GM12878 (cell line): ENCODE measurements around the gene RPGRIP1. TPM values are rescaled to one million over a fixed set of nuclear protein-coding genes. Genes with fewer than 3 reads are reported as not detected.

Experiments used
- ATAC-seq: fragments of 200-7000 bp; cut with Tn5 transposase; 3 replicates; pipeline ENCODE4 v1.9.1; 2020; ENCODE audit warnings: mild to moderate bottlenecking, moderate library complexity
- BruUV-seq: library from RNA; stranded (reverse); fragments of 400-500 nt; replicated peaks from 2 replicates; lab custom pipeline; 2021; lab: Mats Ljungman, UMichigan
- CTCF ChIA-PET: fragments of 300-600 bp; sonication (Branson Sonifier 250); formaldehyde crosslinking; extraction: SDS; loops from one replicate; lab custom pipeline; 2021; ENCODE audit warnings: inconsistent platforms; lab: Yijun Ruan, JAX
- POLR2A ChIA-PET: fragments of 350-600 bp; formaldehyde crosslinking; extraction: SDS; loops from one replicate; lab custom pipeline; 2021; ENCODE audit warnings: inconsistent platforms; lab: Charles Lee
- RAD21 ChIA-PET: fragments of 300-600 bp; sonication (Branson Sonifier 250); formaldehyde crosslinking; loops from one replicate; lab custom pipeline; 2023; ENCODE audit warnings: antibody characterized with exemption; ENCODE audit not compliant: unreplicated experiment; lab: Charles Lee
- SMC1A ChIA-PET: fragments of 300-600 bp; sonication (Branson Sonifier 250); formaldehyde crosslinking; loops from one replicate; lab custom pipeline; 2023; ENCODE audit not compliant: unreplicated experiment, uncharacterized antibody; lab: Charles Lee
- DNase-seq: peaks from one replicate; pipeline ENCODE4 v3.0.0-alpha.2; 2011; ENCODE audit warnings: low read depth, low spot score
- FAIRE-seq: peaks from 3 replicates; lab custom pipeline; 2011; peaks lifted over from hg19 to GRCh38; lab: Jason Lieb, UNC
- H2AFZ ChIP-seq: 2 replicates; pipeline ENCODE4 v1.6.0; 2011; ENCODE audit warnings: low read depth, low read length, control low read depth; ENCODE audit not compliant: control insufficient read depth
- H3K27ac ChIP-seq: 2 replicates; pipeline ENCODE4 v1.5.1; 2011; ENCODE audit warnings: control low read depth; ENCODE audit not compliant: control insufficient read depth, insufficient read depth
- H3K27me3 ChIP-seq, 2 experiments: replicated peaks in 1 of 2; 2 replicates each; pipeline versions ENCODE4 v1.6.0 to v1.6.1; 2011; ENCODE audit warnings: low read length in 1 of 2; ENCODE audit not compliant: control insufficient read depth in 2 of 2, insufficient read depth in 2 of 2
- H3K36me3 ChIP-seq, 2 experiments: 2 replicates each; pipeline ENCODE4 v1.5.1; 2011; ENCODE audit warnings: low read length in 1 of 2; ENCODE audit not compliant: control insufficient read depth in 2 of 2, insufficient read depth in 2 of 2
- H3K4me1 ChIP-seq: 2 replicates; pipeline ENCODE4 v1.6.1; 2011; ENCODE audit warnings: mild to moderate bottlenecking, low read length, moderate library complexity, mixed read lengths; ENCODE audit not compliant: control insufficient read depth, insufficient read depth
- H3K4me2 ChIP-seq: 2 replicates; pipeline ENCODE4 v1.6.0; 2011; ENCODE audit warnings: control low read depth; ENCODE audit not compliant: control insufficient read depth, insufficient read depth
- H3K4me3 ChIP-seq: fragments of 200-600 bp; sonication (generic); 2 replicates; pipeline ENCODE4 v1.5.1; 2016
- H3K79me2 ChIP-seq: 2 replicates; pipeline ENCODE4 v1.6.0; 2011; ENCODE audit warnings: low read length; ENCODE audit not compliant: control insufficient read depth, insufficient read depth
- H3K9ac ChIP-seq: 2 replicates; pipeline ENCODE4 v1.8.0; 2011; ENCODE audit warnings: low read length, control low read depth, mixed read lengths; ENCODE audit not compliant: control insufficient read depth, insufficient read depth
- H3K9me3 ChIP-seq: replicated peaks from 3 replicates; pipeline ENCODE4 v1.5.1; 2011; ENCODE audit warnings: mild to moderate bottlenecking, low read length; ENCODE audit not compliant: control insufficient read depth, insufficient read depth
- H4K20me1 ChIP-seq: 2 replicates; pipeline ENCODE4 v1.6.0; 2011; ENCODE audit not compliant: control insufficient read depth, insufficient read depth
- CREB1 ChIP-seq: IDR thresholded peaks from 2 replicates; pipeline ENCODE4 v1.6.1; 2012; ENCODE audit warnings: low read depth, mild to moderate bottlenecking, inconsistent platforms
- DPF2 ChIP-seq: fragments of 450-650 bp; IDR thresholded peaks from 2 replicates; pipeline ENCODE4 v1.6.1; 2017; ENCODE audit warnings: mild to moderate bottlenecking
- HDGF ChIP-seq: fragments of 450-650 bp; IDR thresholded peaks from 2 replicates; pipeline ENCODE4 v1.6.1; 2016; ENCODE audit warnings: antibody characterized with exemption
- TAF1 ChIP-seq: IDR thresholded peaks from 2 replicates; pipeline ENCODE4 v1.6.1; 2011; ENCODE audit warnings: mild to moderate bottlenecking, low read depth, low read length, borderline replicate concordance
- TCF12 ChIP-seq: IDR thresholded peaks from 2 replicates; pipeline ENCODE4 v1.6.1; 2011; ENCODE audit warnings: low read depth, mild to moderate bottlenecking, low read length
- YBX1 ChIP-seq: fragments of 450-650 bp; IDR thresholded peaks from 2 replicates; pipeline ENCODE4 v1.6.1; 2016; ENCODE audit warnings: antibody characterized with exemption
- ZBED1 ChIP-seq: IDR thresholded peaks from 2 replicates; pipeline ENCODE4 v1.6.1; 2016; ENCODE audit warnings: borderline replicate concordance
- WGBS: methylation state at CpG from one replicate; pipeline ENCODE4 v1.1.6; 2016; ENCODE audit warnings: low lambda C conversion rate; ENCODE audit not compliant: insufficient replicate concordance, insufficient coverage; ENCODE audit errors: missing lambda C conversion rate; 5-methylcytosine and 5-hydroxymethylcytosine counted together
- in situ Hi-C: fragments of 300-500 bp; cut with MboI; formaldehyde crosslinking; loops from 9 replicates; pipeline ENCODE4 v1.14.3; 2018; ENCODE audit warnings: mixed read lengths
- intact Hi-C: fragments of 100-400 bp; cut with micrococcal nuclease; formaldehyde crosslinking; loops from one replicate; pipeline ENCODE4 v1.14.2; 2022; ENCODE audit not compliant: unreplicated experiment
- polyA plus RNA-seq, 11 experiments: library from polyadenylated mRNA; depleted of rRNA in 4 of 11; unstranded in 6 of 11; stranded (reverse) in 5 of 11; fragments of >200 nt; fragmentation: Nextera tagmentation in 4 of 11; fragmentation: Illumina TruSeq in 1 of 11; extraction: Ambion mirVana in 4 of 11; extraction: Trizol in 1 of 11; gene quantifications; 1 replicate in 1 of 11; 2 replicates in 10 of 11; pipeline versions ENCODE4 v1.2.1 to v1.2.3, GENCODE V29; 2011 to 2016; ENCODE audit warnings: inconsistent platforms in 2 of 11, missing spikeins in 2 of 11, low read depth in 1 of 11
- total RNA-seq, 4 experiments: library from RNA; depleted of rRNA in 3 of 4; stranded (reverse); fragments of >200 nt in 3 of 4; fragmentation: Illumina TruSeq in 1 of 4; extraction: Trizol in 1 of 4; gene quantifications; 2 replicates each; pipeline versions ENCODE4 v1.2.1 to v1.2.3, GENCODE V29; 2013 to 2021
- TF ChIP-seq, protein P1 (sequence below): fragments of 450-650 bp; conservative IDR thresholded peaks from 2 replicates; pipeline ENCODE4 v1.6.1; 2017; ENCODE audit warnings: mild to moderate bottlenecking, moderate library complexity
- TF ChIP-seq, protein P2 (sequence below): IDR thresholded peaks from 2 replicates; pipeline ENCODE4 v1.6.1; 2012; ENCODE audit warnings: low read depth, low read length, improper control_type of control experiment
- TF ChIP-seq, protein P3 (sequence below): IDR thresholded peaks from 2 replicates; pipeline ENCODE4 v1.6.1; 2012; ENCODE audit warnings: low read length, inconsistent platforms

RPGRIP1 gene
- total and polyA plus RNA-seq, 10 of the 15 experiments (the other 5 are each of a cell fraction or from before 2014, with no cell fraction given) = 0.07 to 1.1 (median 0.30) TPM; not detected in 1

DNA sequence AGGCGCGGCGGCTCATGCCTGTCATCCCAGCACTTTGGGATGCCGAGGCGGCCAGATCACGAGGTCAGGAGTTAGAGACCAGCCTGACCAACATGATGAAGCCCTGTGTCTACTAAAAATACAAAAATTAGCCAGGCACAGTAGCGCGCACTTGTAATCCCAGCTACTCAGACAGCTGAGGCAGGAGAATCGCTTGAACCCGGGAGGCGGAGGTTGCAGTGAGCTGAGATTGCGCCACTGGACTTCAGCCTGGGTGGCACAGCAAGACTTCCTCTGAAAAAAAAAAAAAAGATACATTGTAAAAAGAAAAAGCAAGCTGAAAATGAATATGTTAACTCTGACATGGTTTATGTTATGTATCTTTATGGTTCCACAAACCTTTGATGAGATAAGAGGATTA, 33.6 kb downstream of the RPGRIP1 start:
- FAIRE-seq (no peak), ATAC-seq (no peak)
- TF ChIP-seq ZBED1 (no peak), TCF12 (no peak)
- TF ChIP-seq, protein P1, sequence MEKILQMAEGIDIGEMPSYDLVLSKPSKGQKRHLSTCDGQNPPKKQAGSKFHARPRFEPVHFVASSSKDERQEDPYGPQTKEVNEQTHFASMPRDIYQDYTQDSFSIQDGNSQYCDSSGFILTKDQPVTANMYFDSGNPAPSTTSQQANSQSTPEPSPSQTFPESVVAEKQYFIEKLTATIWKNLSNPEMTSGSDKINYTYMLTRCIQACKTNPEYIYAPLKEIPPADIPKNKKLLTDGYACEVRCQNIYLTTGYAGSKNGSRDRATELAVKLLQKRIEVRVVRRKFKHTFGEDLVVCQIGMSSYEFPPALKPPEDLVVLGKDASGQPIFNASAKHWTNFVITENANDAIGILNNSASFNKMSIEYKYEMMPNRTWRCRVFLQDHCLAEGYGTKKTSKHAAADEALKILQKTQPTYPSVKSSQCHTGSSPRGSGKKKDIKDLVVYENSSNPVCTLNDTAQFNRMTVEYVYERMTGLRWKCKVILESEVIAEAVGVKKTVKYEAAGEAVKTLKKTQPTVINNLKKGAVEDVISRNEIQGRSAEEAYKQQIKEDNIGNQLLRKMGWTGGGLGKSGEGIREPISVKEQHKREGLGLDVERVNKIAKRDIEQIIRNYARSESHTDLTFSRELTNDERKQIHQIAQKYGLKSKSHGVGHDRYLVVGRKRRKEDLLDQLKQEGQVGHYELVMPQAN = no peak
- TF ChIP-seq, all 136 proteins: peak for 0
- peaks cover 12% of the 10 kb centered on the region for H3K4me1 ChIP-seq
- ChIA-PET RAD21 (no interaction called here), SMC1A (no interaction called here), POLR2A (interaction anchor here (0.5 to 0.6 kb wide), 2 partner anchors 10 to 97 kb away, joined by 3 to 6 read pairs; no protein-coding TSS in a partner anchor), CTCF (interaction anchor here (0.7 kb wide), 1 partner anchor 11 kb away, joined by 3 read pairs; no protein-coding TSS in a partner anchor)
- no peaks in the 10 kb centered on the region for H3K36me3 ChIP-seq
- BruUV-seq = no TSS peak
- H3K4me2 ChIP-seq = no peak overlapping the region
- no peaks in the 10 kb centered on the region for H3K79me2 ChIP-seq
- no peaks in the 10 kb centered on the region for H3K9me3 ChIP-seq
- in situ Hi-C loops (no loop called here), intact Hi-C loops (no loop called here)
- DNase-seq = no peak
- no peak overlapping the region for H3K9ac ChIP-seq
- no peaks in the 10 kb centered on the region for H3K27me3 ChIP-seq
- H2AFZ ChIP-seq = no peak overlapping the region
- no peak overlapping the region for H3K27ac ChIP-seq
- no peak overlapping the region for H3K4me3 ChIP-seq
- 72% methylated on average over 12 of the region's 12 CpGs for WGBS
- H4K20me1 ChIP-seq = no peaks in the 10 kb centered on the region

DNA sequence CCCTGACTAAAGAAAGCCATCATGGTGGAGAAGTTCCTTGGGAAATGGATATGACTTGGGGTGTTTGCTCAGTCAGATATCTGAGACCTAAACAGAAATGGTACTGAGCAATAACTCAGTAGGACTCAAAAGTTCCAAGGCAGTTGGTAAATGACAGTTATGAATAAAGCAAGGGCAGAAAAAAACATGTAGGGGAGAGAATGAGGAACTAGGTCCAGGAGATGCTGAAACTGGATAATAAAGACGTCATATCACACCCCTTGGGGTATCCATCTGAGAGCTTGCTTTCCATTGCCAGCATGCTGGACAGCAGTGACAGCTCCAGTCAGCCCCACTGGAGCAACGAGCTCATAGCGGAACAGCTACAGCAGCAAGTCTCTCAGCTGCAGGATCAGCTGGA, 37.5 kb downstream of the RPGRIP1 start:
- H3K9ac ChIP-seq = no peak overlapping the region
- H3K4me1 ChIP-seq = peaks cover 7% of the 10 kb centered on the region
- no peaks in the 10 kb centered on the region for H3K36me3 ChIP-seq
- no peaks in the 10 kb centered on the region for H3K27me3 ChIP-seq
- H3K9me3 ChIP-seq = no peaks in the 10 kb centered on the region
- POLR2A ChIA-PET = no interaction called here
- in situ Hi-C loops = no loop called here
- SMC1A ChIA-PET = interaction anchor here (0.8 to 0.9 kb wide), 2 partner anchors 8 to 34 kb away, joined by 3 to 5 read pairs; no protein-coding TSS in a partner anchor
- WGBS = 74% methylated on average over 3 of the region's 3 CpGs
- no peak overlapping the region for H3K27ac ChIP-seq
- BruUV-seq = no TSS peak
- RAD21 ChIA-PET = interaction anchor here (0.8 to 1.1 kb wide), 2 partner anchors 8 to 10 kb away, joined by 3 to 6 read pairs; no protein-coding TSS in a partner anchor
- no peaks in the 10 kb centered on the region for H4K20me1 ChIP-seq
- no peaks in the 10 kb centered on the region for H3K79me2 ChIP-seq
- H3K4me2 ChIP-seq = no peak overlapping the region
- intact Hi-C loops = no loop called here
- H3K4me3 ChIP-seq = no peak overlapping the region
- peak overlapping the region; percentile 28; the same call in 1 of the 2 replicates for H2AFZ ChIP-seq
- no peak for DNase-seq
- peak; percentile 93 for ATAC-seq
- CTCF ChIA-PET = interaction anchor here (0.6 kb wide), 2 partner anchors 10 to 1628 kb away, joined by 3 to 7 read pairs; no protein-coding TSS in a partner anchor
- peak; percentile 57 for FAIRE-seq
- 0 out of 2 replicates have a peak, but pooled peaks have one; percentile 17 for TF ChIP-seq CREB1
- no peak for TF ChIP-seq DPF2
- TF ChIP-seq, protein P2, sequence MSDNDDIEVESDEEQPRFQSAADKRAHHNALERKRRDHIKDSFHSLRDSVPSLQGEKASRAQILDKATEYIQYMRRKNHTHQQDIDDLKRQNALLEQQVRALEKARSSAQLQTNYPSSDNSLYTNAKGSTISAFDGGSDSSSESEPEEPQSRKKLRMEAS = no peak
- no peak for TF ChIP-seq HDGF
- TF ChIP-seq YBX1 = no peak
- TF ChIP-seq TAF1 = no peak
- TF ChIP-seq, protein P3, sequence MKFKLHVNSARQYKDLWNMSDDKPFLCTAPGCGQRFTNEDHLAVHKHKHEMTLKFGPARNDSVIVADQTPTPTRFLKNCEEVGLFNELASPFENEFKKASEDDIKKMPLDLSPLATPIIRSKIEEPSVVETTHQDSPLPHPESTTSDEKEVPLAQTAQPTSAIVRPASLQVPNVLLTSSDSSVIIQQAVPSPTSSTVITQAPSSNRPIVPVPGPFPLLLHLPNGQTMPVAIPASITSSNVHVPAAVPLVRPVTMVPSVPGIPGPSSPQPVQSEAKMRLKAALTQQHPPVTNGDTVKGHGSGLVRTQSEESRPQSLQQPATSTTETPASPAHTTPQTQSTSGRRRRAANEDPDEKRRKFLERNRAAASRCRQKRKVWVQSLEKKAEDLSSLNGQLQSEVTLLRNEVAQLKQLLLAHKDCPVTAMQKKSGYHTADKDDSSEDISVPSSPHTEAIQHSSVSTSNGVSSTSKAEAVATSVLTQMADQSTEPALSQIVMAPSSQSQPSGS = peak; percentile 36; the same call in 1 of the 2 replicates
